IgD-negative memory B cell (primary cell): ENCODE data around the gene CORO1C. TPM values are rescaled to one million over a fixed set of nuclear protein-coding genes. Genes with fewer than 3 reads are reported as not detected.
"Not testable (repeated sequence)": the region's sequence is repeated elsewhere in the genome, so short reads cannot be mapped to it uniquely, and the experiment has no call there.

Source experiments
- H3K27ac Mint-ChIP-seq, 3 donors: one replicate each; pipeline ENCODE4 v1.8.0; 2020 to 2022; ENCODE audit warnings: mild to moderate bottlenecking in 3 of 3, mixed read lengths in 3 of 3, moderate library complexity in 1 of 3
- H3K27me3 Mint-ChIP-seq: one replicate; pipeline ENCODE4 v1.8.0; 2021; ENCODE audit warnings: mixed read lengths
- H3K36me3 Mint-ChIP-seq: one replicate; pipeline ENCODE4 v1.8.0; 2020; ENCODE audit warnings: mild to moderate bottlenecking, mixed read lengths
- H3K4me1 Mint-ChIP-seq, 3 donors: one replicate each; pipeline ENCODE4 v1.8.0; 2020 to 2022; ENCODE audit warnings: mixed read lengths in 3 of 3, mild to moderate bottlenecking in 1 of 3
- H3K4me3 Mint-ChIP-seq, 4 donors: one replicate each; pipeline ENCODE4 v1.8.0; 2020 to 2022; ENCODE audit warnings: mild to moderate bottlenecking in 4 of 4, mixed read lengths in 4 of 4, moderate library complexity in 3 of 4
- H3K9me3 Mint-ChIP-seq, 3 donors: one replicate each; pipeline ENCODE4 v1.8.0; 2020 to 2021; ENCODE audit warnings: mixed read lengths in 3 of 3, mild to moderate bottlenecking in 1 of 3
- polyA plus RNA-seq: library from polyadenylated mRNA; unstranded; fragments of 300-500 nt; fragmentation: Illumina TruSeq; gene quantifications from one replicate; pipeline ENCODE4 v1.2.3, GENCODE V29; 2021

Gene CORO1C
- 71.8 TPM for polyA plus RNA-seq

- Mint-ChIP-seq H3K4me3 (peak within 1 kb of the TSS; percentile 98 to 100 (median 100)), H3K9me3 (no peaks in the 10 kb centered on the region), H3K36me3 (no peaks in the 10 kb centered on the region), H3K27me3 (no peaks in the 10 kb centered on the region), H3K4me1 (peaks cover 28 to 49% (median 37%) of the 10 kb centered on the region in 3 donors), H3K27ac (peak within 1 kb of the TSS; percentile 97 to 99 (median 98))
These were observed at the start of gene CORO1C for GRCh38 chr12:108731105-108731865. CORO1C (minus strand) TSS chr12:108731518; CDS start chr12:108701318, 30,200 bp downstream.

GRCh38 chr12:108779998-108780688 lies 48.8 kb upstream of the CORO1C start:
- Mint-ChIP-seq H3K27me3 (no peaks in the 10 kb centered on the region), H3K4me1 (peaks cover 0 to 2% (median 1%) of the 10 kb centered on the region in 3 donors), H3K9me3 (no peaks in the 10 kb centered on the region), H3K36me3 (peaks cover 1% of the 10 kb centered on the region), H3K27ac (no peak overlapping the region), H3K4me3 (no peak overlapping the region)

GRCh38 chr12:108778053-108778452 lies 46.7 kb upstream of the CORO1C start:
- H3K27me3 Mint-ChIP-seq, result no peaks in the 10 kb centered on the region
- H3K4me1 Mint-ChIP-seq, result peaks cover 0 to 3% (median 2%) of the 10 kb centered on the region in 3 donors
- H3K4me3 Mint-ChIP-seq, result no peak overlapping the region
- H3K27ac Mint-ChIP-seq, result no peak overlapping the region
- H3K36me3 Mint-ChIP-seq, result peaks cover 1% of the 10 kb centered on the region
- H3K9me3 Mint-ChIP-seq, result no peaks in the 10 kb centered on the region

- peak overlapping the region in 1 of 4 donors; percentile 32 for H3K4me3 Mint-ChIP-seq
- H3K27ac Mint-ChIP-seq, result no peak overlapping the region
- H3K4me1 Mint-ChIP-seq, result peaks cover 0 to 5% (median 4%) of the 10 kb centered on the region in 3 donors
- peaks cover 1% of the 10 kb centered on the region for H3K36me3 Mint-ChIP-seq
- no peaks in the 10 kb centered on the region for H3K9me3 Mint-ChIP-seq
- H3K27me3 Mint-ChIP-seq, result no peaks in the 10 kb centered on the region
These were observed 45.8 kb upstream of the CORO1C start for GRCh38 chr12:108777156-108777555.

- Mint-ChIP-seq H3K4me1 (peaks cover 4 to 10% (median 8%) of the 10 kb centered on the region in 3 donors), H3K27ac (no peak overlapping the region), H3K27me3 (no peaks in the 10 kb centered on the region), H3K36me3 (peaks cover 1% of the 10 kb centered on the region), H3K9me3 (no peaks in the 10 kb centered on the region), H3K4me3 (no peak overlapping the region)
These were observed 42.8 kb upstream of the CORO1C start for GRCh38 chr12:108773798-108774788.

- Mint-ChIP-seq H3K27ac (peak overlapping the region in 1 of 3 donors; percentile 40), H3K36me3 (peaks cover 1% of the 10 kb centered on the region), H3K4me1 (peaks cover 5 to 12% (median 10%) of the 10 kb centered on the region in 3 donors), H3K9me3 (no peaks in the 10 kb centered on the region), H3K4me3 (no peak overlapping the region), H3K27me3 (no peaks in the 10 kb centered on the region)
These were observed 41.8 kb upstream of the CORO1C start for GRCh38 chr12:108772891-108773797.

GRCh38 chr12:108772247-108772646 lies 40.9 kb upstream of the CORO1C start:
- peaks cover 5 to 17% (median 15%) of the 10 kb centered on the region in 3 donors for H3K4me1 Mint-ChIP-seq
- peak overlapping the region in 2 of 3 donors; percentile 81 to 89 for H3K27ac Mint-ChIP-seq
- H3K36me3 Mint-ChIP-seq, result peaks cover 1% of the 10 kb centered on the region
- H3K9me3 Mint-ChIP-seq, result no peaks in the 10 kb centered on the region
- H3K27me3 Mint-ChIP-seq, result peaks cover 3% of the 10 kb centered on the region
- H3K4me3 Mint-ChIP-seq, result peak overlapping the region in 2 of 4 donors; percentile 40 to 65

- not testable (repeated sequence) for H3K9me3 Mint-ChIP-seq, H3K27me3 Mint-ChIP-seq, H3K36me3 Mint-ChIP-seq
- Mint-ChIP-seq H3K4me1 (peaks cover 5 to 17% (median 15%) of the 10 kb centered on the region in 3 donors), H3K4me3 (peak overlapping the region in 3 of 4 donors; percentile 40 to 65 (median 57)), H3K27ac (peak overlapping the region in 2 of 3 donors; percentile 81 to 89)
These were observed 40.5 kb upstream of the CORO1C start for GRCh38 chr12:108771835-108772234.

GRCh38 chr12:108770963-108771362 lies 39.6 kb upstream of the CORO1C start:
- Mint-ChIP-seq H3K4me1 (peaks cover 5 to 20% (median 16%) of the 10 kb centered on the region in 3 donors), H3K36me3 (no peaks in the 10 kb centered on the region), H3K4me3 (peak overlapping the region in 1 of 4 donors; percentile 35), H3K27me3 (peaks cover 3% of the 10 kb centered on the region), H3K27ac (peak overlapping the region in 2 of 3 donors; percentile 3 to 16), H3K9me3 (no peaks in the 10 kb centered on the region)

GRCh38 chr12:108770269-108770829 lies 39.0 kb upstream of the CORO1C start:
- H3K4me3 Mint-ChIP-seq, result peak overlapping the region in 1 of 4 donors; percentile 35
- H3K4me1 Mint-ChIP-seq, result peaks cover 5 to 21% (median 16%) of the 10 kb centered on the region in 3 donors
- H3K36me3 Mint-ChIP-seq, result no peaks in the 10 kb centered on the region
- no peaks in the 10 kb centered on the region for H3K9me3 Mint-ChIP-seq
- peak overlapping the region in 2 of 3 donors; percentile 3 to 16 for H3K27ac Mint-ChIP-seq
- peaks cover 3% of the 10 kb centered on the region for H3K27me3 Mint-ChIP-seq

- Mint-ChIP-seq H3K27ac (peak overlapping the region in 1 of 3 donors; percentile 46), H3K36me3 (no peaks in the 10 kb centered on the region), H3K27me3 (peaks cover 3% of the 10 kb centered on the region), H3K9me3 (no peaks in the 10 kb centered on the region), H3K4me1 (peaks cover 5 to 20% (median 19%) of the 10 kb centered on the region in 3 donors), H3K4me3 (peak overlapping the region; percentile 59 to 94 (median 84))
These were observed 37.5 kb upstream of the CORO1C start for GRCh38 chr12:108768591-108769500.

GRCh38 chr12:108766294-108766693 lies 35.0 kb upstream of the CORO1C start:
- Mint-ChIP-seq H3K9me3 (no peaks in the 10 kb centered on the region), H3K36me3 (no peaks in the 10 kb centered on the region), H3K4me1 (peaks cover 5 to 19% (median 14%) of the 10 kb centered on the region in 3 donors), H3K27me3 (peaks cover 3% of the 10 kb centered on the region), H3K27ac (no peak overlapping the region), H3K4me3 (peak overlapping the region in 2 of 4 donors; percentile 21 to 25)
